SK-N-SH (cell line): ENCODE measurements around the gene CPT1C.

Experiments used
- CTCF ChIP-seq: fragments of 200-600 bp; sonication (generic); IDR thresholded peaks from 2 replicates; pipeline ENCODE4 v1.6.1; 2017; ENCODE audit warnings: antibody characterized with exemption, mild to moderate bottlenecking, moderate library complexity
- FOXJ3 ChIP-seq: sonication (generic); formaldehyde crosslinking; IDR thresholded peaks from 2 replicates; pipeline ENCODE4 v1.5.1; 2020; ENCODE audit warnings: mild to moderate bottlenecking, missing genetic modification reagents
- JUND ChIP-seq: IDR thresholded peaks from 2 replicates; pipeline ENCODE4 v1.4.0; 2012
- MAX ChIP-seq: IDR thresholded peaks from 2 replicates; pipeline ENCODE4 v1.4.0; 2012; ENCODE audit warnings: low read depth
- RCOR1 ChIP-seq: fragments of 150-350 bp; IDR thresholded peaks from 2 replicates; pipeline ENCODE4 v1.6.1; 2017; ENCODE audit warnings: antibody characterized with exemption, low read length

DNA sequence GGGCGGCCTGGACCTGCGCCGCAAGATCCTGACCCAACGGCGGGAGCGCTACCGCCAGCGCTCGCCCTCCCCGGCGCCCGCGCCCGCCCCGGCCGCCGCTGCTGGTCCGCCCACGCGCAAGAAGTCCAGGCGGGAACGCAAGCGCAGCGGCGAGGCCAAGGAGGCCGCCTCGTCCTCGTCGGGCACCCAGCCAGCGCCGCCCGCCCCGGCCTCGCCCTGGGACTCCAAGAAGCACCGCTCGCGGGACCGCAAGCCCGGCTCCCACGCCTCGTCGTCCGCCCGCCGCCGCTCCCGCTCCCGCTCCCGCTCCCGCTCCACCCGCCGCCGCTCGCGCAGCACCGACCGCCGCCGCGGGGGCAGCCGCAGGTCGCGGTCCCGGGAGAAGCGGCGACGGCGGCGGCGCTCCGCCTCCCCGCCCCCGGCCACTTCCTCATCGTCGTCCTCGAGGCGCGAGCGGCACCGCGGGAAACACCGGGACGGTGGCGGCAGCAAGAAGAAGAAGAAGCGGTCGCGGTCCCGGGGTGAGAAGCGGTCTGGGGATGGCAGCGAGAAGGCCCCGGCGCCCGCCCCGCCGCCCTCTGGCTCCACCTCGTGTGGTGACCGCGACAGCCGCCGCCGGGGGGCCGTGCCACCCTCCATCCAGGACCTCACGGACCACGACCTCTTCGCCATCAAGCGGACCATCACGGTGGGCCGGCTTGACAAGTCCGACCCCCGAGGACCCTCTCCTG is 38.9 kb upstream of the CPT1C start:
- TF ChIP-seq JUND = no peak
- no peak for TF ChIP-seq FOXJ3 (CRISPR knock-in tag)
- no peak for TF ChIP-seq CTCF
- no peak for TF ChIP-seq RCOR1
- no peak for TF ChIP-seq MAX
